ENCODE results near the gene LIG1. TPM values are rescaled to one million over a fixed set of nuclear protein-coding genes. Genes with fewer than 3 reads are reported as not detected.
A peak's percentile ranks its signal among the peaks of the same experiment; 100 is the strongest.

The LIG1 gene
- total RNA-seq (2021) (109 and 116 TPM in 2 replicates), Bru-seq, nascent RNA (percentile 74 among the genes with signal in this experiment), BruChase-seq, experiment 1, labeled RNA remaining after a 2-hour chase (percentile 67 among the genes with signal in this experiment), BruChase-seq, experiment 2, labeled RNA remaining after a 6-hour chase (percentile 79 among the genes with signal in this experiment)
- long read RNA-seq, transcript LIG1-201 (28 exons, 3,384 nt) = major isoform, 65 of 130 reads
- long read RNA-seq, partial matches to known transcripts = 27 of 130 reads
- long read RNA-seq, other reads (novel, unspliced or antisense) = 33 of 130 reads

DNA sequence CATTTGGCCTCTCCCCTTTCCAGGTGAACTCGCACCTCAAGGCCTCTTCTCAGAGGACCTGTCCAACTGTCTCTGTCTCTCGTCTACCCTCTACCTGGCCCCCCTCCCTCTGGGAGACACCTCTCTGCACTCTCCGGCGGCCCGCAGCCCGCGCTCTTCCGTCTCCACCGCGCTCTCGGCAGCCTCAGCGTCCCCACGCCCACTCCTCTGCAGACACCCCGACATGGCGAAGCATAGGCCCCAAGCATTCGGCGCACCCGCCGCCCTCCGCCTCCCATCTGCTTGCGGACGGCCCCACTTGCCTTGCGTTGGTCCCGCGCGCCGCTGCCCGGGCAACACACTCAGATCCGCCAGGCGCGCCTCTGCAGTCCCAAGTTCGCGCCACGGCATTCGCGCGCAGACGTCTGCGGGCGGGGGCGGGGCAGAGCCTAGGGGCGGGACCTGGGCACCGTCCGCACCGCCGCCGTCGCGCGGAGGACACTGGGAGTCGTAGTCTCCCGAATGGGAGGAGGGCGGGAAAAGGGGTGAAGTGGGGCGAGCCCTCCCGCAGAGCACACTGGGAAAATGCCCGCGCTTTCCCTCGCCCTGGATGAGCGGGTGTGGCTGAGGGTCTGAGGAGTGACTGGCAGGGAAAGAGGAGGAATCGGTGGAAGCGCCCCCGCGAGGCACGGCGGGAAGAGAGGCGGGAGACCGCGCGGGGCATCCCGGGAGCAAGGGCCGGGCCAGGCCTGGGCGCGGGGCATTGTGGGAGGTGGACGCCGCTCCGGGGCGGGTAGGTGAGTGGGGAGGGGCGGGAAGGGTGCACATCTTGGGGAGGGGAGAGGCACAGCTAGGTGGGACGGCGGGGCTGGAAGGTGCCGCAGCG lies at the start of gene LIG1, which contains the start of gene ZSWIM9:
LIG1 (minus strand) TSS at position 406 of the 865 bp plus-strand sequence. CDS start 4,778 bp downstream, outside the sequence.
ZSWIM9 (plus strand) TSS at position 742 of the 865 bp plus-strand sequence. CDS start 1,123 bp downstream, outside the sequence.
- peaks cover 17% of the 10 kb centered on the region; the same call in 1 of the 2 replicates for H3K36me3 ChIP-seq (ENCODE audit: low read depth)
- ChIA-PET POLR2A (ENCODE audit: unreplicated experiment) (interaction anchor here (0.6 to 1.9 kb wide), 7 partner anchors 33 to 761 kb away, joined by 3 to 32 read pairs (median 7); partner anchors contain the start of gene PLA2G4C), CTCF (interaction anchor here (0.6 to 1.0 kb wide), 6 partner anchors 16 to 824 kb away, joined by 3 to 14 read pairs (median 8); partner anchors contain the start of gene RUVBL2)
- H2AFZ ChIP-seq = peak within 1 kb of the TSS; percentile 100
- intact Hi-C loops (cut with micrococcal nuclease; ENCODE audit: unreplicated experiment) = loop anchor here (1.0 kb wide), 1 partner anchor 85 kb away; the partner anchor contains the start of gene CARD8
- H3K4me3 ChIP-seq = peak within 1 kb of the TSS; percentile 96
- H3K9me3 ChIP-seq (ENCODE audit: insufficient read depth, low read depth) = no peaks in the 10 kb centered on the region
- H3K79me2 ChIP-seq (ENCODE audit: low read depth) = peaks cover 57% of the 10 kb centered on the region
- peak within 1 kb of the TSS; percentile 57 for H3K27ac ChIP-seq
- TSS peak; percentile 32 for BruUV-seq (replicated peaks)
- peak; percentile 93 to 94 for DNase-seq
- H3F3A ChIP-seq (ENCODE audit: insufficient read depth, low read depth) = peaks cover 10% of the 10 kb centered on the region; the same call in 1 of the 2 replicates
- no peaks in the 10 kb centered on the region for H3K27me3 ChIP-seq (ENCODE audit: insufficient read depth, low read depth)
- TF ChIP-seq, protein P1, sequence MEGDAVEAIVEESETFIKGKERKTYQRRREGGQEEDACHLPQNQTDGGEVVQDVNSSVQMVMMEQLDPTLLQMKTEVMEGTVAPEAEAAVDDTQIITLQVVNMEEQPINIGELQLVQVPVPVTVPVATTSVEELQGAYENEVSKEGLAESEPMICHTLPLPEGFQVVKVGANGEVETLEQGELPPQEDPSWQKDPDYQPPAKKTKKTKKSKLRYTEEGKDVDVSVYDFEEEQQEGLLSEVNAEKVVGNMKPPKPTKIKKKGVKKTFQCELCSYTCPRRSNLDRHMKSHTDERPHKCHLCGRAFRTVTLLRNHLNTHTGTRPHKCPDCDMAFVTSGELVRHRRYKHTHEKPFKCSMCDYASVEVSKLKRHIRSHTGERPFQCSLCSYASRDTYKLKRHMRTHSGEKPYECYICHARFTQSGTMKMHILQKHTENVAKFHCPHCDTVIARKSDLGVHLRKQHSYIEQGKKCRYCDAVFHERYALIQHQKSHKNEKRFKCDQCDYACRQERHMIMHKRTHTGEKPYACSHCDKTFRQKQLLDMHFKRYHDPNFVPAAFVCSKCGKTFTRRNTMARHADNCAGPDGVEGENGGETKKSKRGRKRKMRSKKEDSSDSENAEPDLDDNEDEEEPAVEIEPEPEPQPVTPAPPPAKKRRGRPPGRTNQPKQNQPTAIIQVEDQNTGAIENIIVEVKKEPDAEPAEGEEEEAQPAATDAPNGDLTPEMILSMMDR (conservative IDR thresholded peaks at IDR 0.05) = peak; percentile 52; the same call in 1 of the 2 replicates
- TF ChIP-seq EZH2 (IDR thresholded peaks at IDR 0.05; ENCODE audit: low read depth) = no peak
- H3K4me1 ChIP-seq (replicated peaks; ENCODE audit: insufficient read depth) = peaks cover 17% of the 10 kb centered on the region
- no peaks in the 10 kb centered on the region for H3K9me2 ChIP-seq (ENCODE audit: insufficient read depth)
- H4K20me1 ChIP-seq (ENCODE audit: insufficient read depth) = no peaks in the 10 kb centered on the region; the same call in 1 of the 2 replicates
- peak within 1 kb of the TSS; percentile 96 for H3K4me2 ChIP-seq

DNA sequence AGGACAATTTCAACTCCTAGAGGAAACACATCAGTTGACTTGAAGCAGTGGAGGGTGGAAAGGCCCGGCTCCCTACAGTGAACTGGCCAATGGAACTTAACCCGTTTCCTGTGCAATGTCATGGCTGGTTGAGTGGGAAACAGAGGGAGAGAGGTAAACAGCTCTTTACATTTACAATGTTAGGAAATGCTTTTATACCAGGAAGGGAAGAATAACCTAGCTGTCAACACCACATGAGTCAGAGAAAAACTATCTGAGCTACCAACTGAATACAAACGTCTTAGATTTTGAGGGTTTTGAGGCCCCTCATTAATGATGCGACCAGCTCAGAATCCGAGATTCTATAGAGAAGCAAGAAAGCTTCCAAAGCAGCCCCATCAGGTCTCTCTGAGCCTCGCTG lies 48.9 kb upstream of the LIG1 start:
- Histone ChIP-seq H4K20me1 (ENCODE audit: insufficient read depth) (no peaks in the 10 kb centered on the region), H3K4me2 (no peak overlapping the region), H2AFZ (no peak overlapping the region), H3K4me1 (replicated peaks; ENCODE audit: insufficient read depth) (peaks cover 7% of the 10 kb centered on the region; the same call in 1 of the 2 replicates), H3K36me3 (ENCODE audit: low read depth) (no peaks in the 10 kb centered on the region), H3K9me3 (ENCODE audit: insufficient read depth, low read depth) (no peaks in the 10 kb centered on the region), H3K9me2 (ENCODE audit: insufficient read depth) (no peaks in the 10 kb centered on the region), H3F3A (ENCODE audit: insufficient read depth, low read depth) (no peaks in the 10 kb centered on the region), H3K79me2 (ENCODE audit: low read depth) (no peaks in the 10 kb centered on the region), H3K4me3 (no peak overlapping the region), H3K27ac (no peak overlapping the region), H3K27me3 (ENCODE audit: insufficient read depth, low read depth) (no peaks in the 10 kb centered on the region)
- TF ChIP-seq, protein P1 (conservative IDR thresholded peaks at IDR 0.05) = no peak
- no peak for TF ChIP-seq EZH2 (IDR thresholded peaks at IDR 0.05; ENCODE audit: low read depth)
- peak in 1 of 2 experiments; percentile 36 for DNase-seq
- BruUV-seq (replicated peaks) = no TSS peak
- POLR2A ChIA-PET (ENCODE audit: unreplicated experiment) = interaction anchor here (0.7 kb wide), 1 partner anchor 32 kb away, joined by 4 read pairs; no protein-coding TSS in a partner anchor
- CTCF ChIA-PET = interaction anchor here (0.9 kb wide), 1 partner anchor 15 kb away, joined by 3 read pairs; no protein-coding TSS in a partner anchor
- intact Hi-C loops (cut with micrococcal nuclease; ENCODE audit: unreplicated experiment) = no loop called here

DNA sequence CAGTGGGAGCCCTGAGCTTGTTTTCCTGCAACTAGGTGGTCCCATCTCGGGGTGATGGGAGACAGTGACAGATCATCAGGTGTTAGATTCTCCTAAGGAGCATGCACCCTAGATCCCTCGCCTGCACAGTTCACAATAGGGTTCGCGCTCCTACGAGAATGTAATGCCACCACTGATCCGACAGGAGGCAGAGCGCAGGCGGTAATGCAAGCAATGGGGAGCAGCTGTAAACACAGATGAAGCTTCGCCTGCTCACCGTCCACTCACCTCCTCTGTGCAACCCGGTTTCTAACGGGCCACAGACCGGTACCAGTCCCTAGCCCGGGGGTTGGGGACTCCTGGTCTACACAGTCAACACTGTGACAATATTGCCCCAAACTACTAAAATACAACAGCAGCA lies 46.8 kb upstream of the LIG1 start:
- no peak overlapping the region for H2AFZ ChIP-seq
- H3K9me2 ChIP-seq (ENCODE audit: insufficient read depth) = no peaks in the 10 kb centered on the region
- no peak overlapping the region for H3K27ac ChIP-seq
- no peaks in the 10 kb centered on the region for H4K20me1 ChIP-seq (ENCODE audit: insufficient read depth)
- no peaks in the 10 kb centered on the region for H3K9me3 ChIP-seq (ENCODE audit: insufficient read depth, low read depth)
- H3K36me3 ChIP-seq (ENCODE audit: low read depth) = no peaks in the 10 kb centered on the region
- H3K27me3 ChIP-seq (ENCODE audit: insufficient read depth, low read depth) = no peaks in the 10 kb centered on the region
- DNase-seq = no peak
- no peak overlapping the region for H3K4me2 ChIP-seq
- ChIA-PET POLR2A (ENCODE audit: unreplicated experiment) (no interaction called here), CTCF (no interaction called here)
- peaks cover 7% of the 10 kb centered on the region; the same call in 1 of the 2 replicates for H3K4me1 ChIP-seq (replicated peaks; ENCODE audit: insufficient read depth)
- no peak overlapping the region for H3K4me3 ChIP-seq
- TF ChIP-seq, protein P1 (conservative IDR thresholded peaks at IDR 0.05) = no peak
- no peak for TF ChIP-seq EZH2 (IDR thresholded peaks at IDR 0.05; ENCODE audit: low read depth)
- no peaks in the 10 kb centered on the region for H3F3A ChIP-seq (ENCODE audit: insufficient read depth, low read depth)
- BruUV-seq (replicated peaks) = no TSS peak
- intact Hi-C loops (cut with micrococcal nuclease; ENCODE audit: unreplicated experiment) = no loop called here
- no peaks in the 10 kb centered on the region for H3K79me2 ChIP-seq (ENCODE audit: low read depth)

All from PC-9 (cell line).